Keratinocyte (primary cell): ENCODE measurements around the gene MLLT6.

Experiments used
- EZH2 ChIP-seq: IDR thresholded peaks from one replicate; pipeline ENCODE4 v1.6.1; 2012; ENCODE audit warnings: inconsistent platforms, mild to moderate bottlenecking, low read length, moderate library complexity
- TF ChIP-seq, protein P1 (sequence below), 3 experiments: IDR thresholded peaks in 1 of 3; conservative IDR thresholded peaks in 1 of 3; optimal IDR thresholded peaks in 1 of 3; 2 replicates in 2 of 3; 3 replicates in 1 of 3; pipeline versions ENCODE3 to v1.5.1; 2011; ENCODE audit warnings: low read length in 3 of 3, mild to moderate bottlenecking in 3 of 3, moderate library complexity in 2 of 3, control low read depth in 1 of 3, inconsistent platforms in 1 of 3; ENCODE audit not compliant: insufficient read depth in 2 of 3; ENCODE audit errors: extremely low read depth in 1 of 3

- TF ChIP-seq, protein P1, sequence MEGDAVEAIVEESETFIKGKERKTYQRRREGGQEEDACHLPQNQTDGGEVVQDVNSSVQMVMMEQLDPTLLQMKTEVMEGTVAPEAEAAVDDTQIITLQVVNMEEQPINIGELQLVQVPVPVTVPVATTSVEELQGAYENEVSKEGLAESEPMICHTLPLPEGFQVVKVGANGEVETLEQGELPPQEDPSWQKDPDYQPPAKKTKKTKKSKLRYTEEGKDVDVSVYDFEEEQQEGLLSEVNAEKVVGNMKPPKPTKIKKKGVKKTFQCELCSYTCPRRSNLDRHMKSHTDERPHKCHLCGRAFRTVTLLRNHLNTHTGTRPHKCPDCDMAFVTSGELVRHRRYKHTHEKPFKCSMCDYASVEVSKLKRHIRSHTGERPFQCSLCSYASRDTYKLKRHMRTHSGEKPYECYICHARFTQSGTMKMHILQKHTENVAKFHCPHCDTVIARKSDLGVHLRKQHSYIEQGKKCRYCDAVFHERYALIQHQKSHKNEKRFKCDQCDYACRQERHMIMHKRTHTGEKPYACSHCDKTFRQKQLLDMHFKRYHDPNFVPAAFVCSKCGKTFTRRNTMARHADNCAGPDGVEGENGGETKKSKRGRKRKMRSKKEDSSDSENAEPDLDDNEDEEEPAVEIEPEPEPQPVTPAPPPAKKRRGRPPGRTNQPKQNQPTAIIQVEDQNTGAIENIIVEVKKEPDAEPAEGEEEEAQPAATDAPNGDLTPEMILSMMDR (optimal IDR thresholded peaks at IDR 0.05 in 1 of 3, IDR thresholded peaks at IDR 0.05 in 1 of 3, conservative IDR thresholded peaks at IDR 0.05 in 1 of 3; ENCODE audit: extremely low read depth in 1 of 3, insufficient read depth in 2 of 3, low read length in 3 of 3) = no peak
- TF ChIP-seq EZH2 = no peak
Measured at GRCh38 chr17:38690386-38690785, 14.7 kb upstream of the MLLT6 start.
